ENCODE results near the gene ZNF277. TPM values are rescaled to one million over a fixed set of nuclear protein-coding genes. Genes with fewer than 3 reads are reported as not detected.

The ZNF277 gene
- 10 to 100 TPM; 26.2 to 42.8 (median 36.9) TPM for polyA plus RNA-seq (ENCODE audit: insufficient read length in 4 of 4)

- DNase-seq (ENCODE audit: low read depth in 4 of 4, low spot score in 3 of 4): peak; percentile 97 to 99 (median 99)
Observed at GRCh38 chr7:112206238-112206990, at the start of gene ZNF277, which contains the start of gene DOCK4. Gene ZNF277 (plus strand): TSS chr7:112206695. CDS start chr7:112206717, 22 bp downstream. Gene DOCK4 (minus strand): TSS chr7:112206399. CDS start chr7:112206138, 261 bp downstream.

- no peak for DNase-seq (ENCODE audit: low read depth in 4 of 4, low spot score in 3 of 4)
Observed at GRCh38 chr7:112157072-112157471, 49.4 kb upstream of the ZNF277 start.

GRCh38 chr7:112159351-112159750 is 47.1 kb upstream of the ZNF277 start:
- DNase-seq (ENCODE audit: low read depth in 4 of 4, low spot score in 3 of 4): no peak

GRCh38 chr7:112160130-112160770 is 46.2 kb upstream of the ZNF277 start:
- no peak for DNase-seq (ENCODE audit: low read depth in 4 of 4, low spot score in 3 of 4)

- no peak for DNase-seq (ENCODE audit: low read depth in 4 of 4, low spot score in 3 of 4)
Observed at GRCh38 chr7:112160771-112161150, 45.7 kb upstream of the ZNF277 start.

- DNase-seq (ENCODE audit: low read depth in 4 of 4, low spot score in 3 of 4): no peak
Observed at GRCh38 chr7:112161253-112162141, 45.0 kb upstream of the ZNF277 start.

GRCh38 chr7:112162142-112162766 is 44.2 kb upstream of the ZNF277 start:
- peak; percentile 39 to 56 (median 45) for DNase-seq (ENCODE audit: low read depth in 4 of 4, low spot score in 3 of 4)

- no peak for DNase-seq (ENCODE audit: low read depth in 4 of 4, low spot score in 3 of 4)
Observed at GRCh38 chr7:112162784-112163506, 43.5 kb upstream of the ZNF277 start.

- no peak for DNase-seq (ENCODE audit: low read depth in 4 of 4, low spot score in 3 of 4)
Observed at GRCh38 chr7:112167147-112167546, 39.3 kb upstream of the ZNF277 start.

GRCh38 chr7:112168915-112169314 is 37.6 kb upstream of the ZNF277 start:
- DNase-seq (ENCODE audit: low read depth in 4 of 4, low spot score in 3 of 4): no peak

GRCh38 chr7:112171673-112172072 is 34.8 kb upstream of the ZNF277 start:
- no peak for DNase-seq (ENCODE audit: low read depth in 4 of 4, low spot score in 3 of 4)

GRCh38 chr7:112172870-112173567 is 33.5 kb upstream of the ZNF277 start:
- no peak for DNase-seq (ENCODE audit: low read depth in 4 of 4, low spot score in 3 of 4)

- no peak for DNase-seq (ENCODE audit: low read depth in 4 of 4, low spot score in 3 of 4)
Observed at GRCh38 chr7:112173568-112173905, 33.0 kb upstream of the ZNF277 start.

- DNase-seq (ENCODE audit: low read depth in 4 of 4, low spot score in 3 of 4): no peak
Observed at GRCh38 chr7:112174192-112174591, 32.3 kb upstream of the ZNF277 start.

GRCh38 chr7:112176241-112176640 is 30.3 kb upstream of the ZNF277 start:
- DNase-seq (ENCODE audit: low read depth in 4 of 4, low spot score in 3 of 4): no peak

- no peak for DNase-seq (ENCODE audit: low read depth in 4 of 4, low spot score in 3 of 4)
Observed at GRCh38 chr7:112176693-112177415, 29.6 kb upstream of the ZNF277 start.

GRCh38 chr7:112180223-112180622 is 26.3 kb upstream of the ZNF277 start:
- no peak for DNase-seq (ENCODE audit: low read depth in 4 of 4, low spot score in 3 of 4)

GRCh38 chr7:112182749-112183148 is 23.7 kb upstream of the ZNF277 start:
- DNase-seq (ENCODE audit: low read depth in 4 of 4, low spot score in 3 of 4): no peak

GRCh38 chr7:112183266-112183665 is 23.2 kb upstream of the ZNF277 start:
- no peak for DNase-seq (ENCODE audit: low read depth in 4 of 4, low spot score in 3 of 4)
